RKO (cell line): ENCODE results near the gene TSPAN1.
"Not testable (repeated sequence)": the region's sequence is repeated elsewhere in the genome, so short reads cannot be mapped to it uniquely, and the experiment has no call there.

ENCODE experiments used
- DNase-seq: peaks from one replicate; pipeline ENCODE4 v3.0.0-alpha.2; 2016; ENCODE audit warnings: low spot score

The TSPAN1 gene

DNA sequence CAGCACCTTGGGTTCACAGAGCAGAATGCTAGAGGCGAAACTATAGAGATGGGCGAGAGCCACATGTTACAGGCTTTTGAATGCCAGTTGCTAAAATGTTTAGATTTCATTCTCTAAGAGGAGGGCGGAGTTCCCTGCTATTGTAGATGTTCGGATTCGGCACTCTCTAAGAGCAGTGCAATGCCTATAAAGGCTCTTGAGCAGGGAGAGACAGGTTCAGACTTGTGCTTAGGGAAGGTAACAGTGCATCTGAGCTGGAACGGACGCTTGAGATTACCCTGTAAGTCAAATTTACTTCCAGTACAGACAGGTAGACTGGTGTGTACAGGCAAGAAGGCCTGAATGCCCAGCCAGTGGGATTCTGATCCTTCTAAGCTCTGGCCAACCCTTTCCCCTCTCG, 43.6 kb downstream of the TSPAN1 start:
- DNase-seq: no peak

- DNase-seq: no peak
Measured at GRCh38 chr1:46219551-46220520, 44.9 kb downstream of the TSPAN1 start.

- no peak for DNase-seq
Measured at GRCh38 chr1:46220808-46221207, 45.9 kb downstream of the TSPAN1 start.

DNA sequence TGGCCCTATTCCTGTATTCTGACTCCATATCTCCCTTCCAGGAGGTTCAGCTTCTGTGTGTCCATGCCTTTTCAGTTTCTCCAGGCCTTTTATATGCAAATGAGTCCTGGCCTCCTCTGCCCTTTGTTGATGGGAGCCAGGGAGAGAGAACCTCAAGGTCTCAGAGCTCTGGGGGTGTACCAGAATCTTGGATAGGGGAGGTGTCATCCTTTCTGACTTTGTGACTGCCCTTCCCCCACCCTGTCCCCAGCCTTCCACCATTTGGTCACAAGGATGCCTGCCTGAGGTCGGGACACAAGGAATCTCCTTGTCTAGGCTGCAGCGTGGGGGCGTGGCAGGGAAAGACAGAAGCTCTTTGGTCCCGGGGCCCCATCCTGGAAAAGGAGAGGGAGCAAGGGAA, 46.9 kb downstream of the TSPAN1 start:
- no peak for DNase-seq

GRCh38 chr1:46223055-46223454, 48.2 kb downstream of the TSPAN1 start:
- DNase-seq: not testable (repeated sequence)

GRCh38 chr1:46223472-46223943, 48.6 kb downstream of the TSPAN1 start:
- DNase-seq: peak; percentile 94

DNA sequence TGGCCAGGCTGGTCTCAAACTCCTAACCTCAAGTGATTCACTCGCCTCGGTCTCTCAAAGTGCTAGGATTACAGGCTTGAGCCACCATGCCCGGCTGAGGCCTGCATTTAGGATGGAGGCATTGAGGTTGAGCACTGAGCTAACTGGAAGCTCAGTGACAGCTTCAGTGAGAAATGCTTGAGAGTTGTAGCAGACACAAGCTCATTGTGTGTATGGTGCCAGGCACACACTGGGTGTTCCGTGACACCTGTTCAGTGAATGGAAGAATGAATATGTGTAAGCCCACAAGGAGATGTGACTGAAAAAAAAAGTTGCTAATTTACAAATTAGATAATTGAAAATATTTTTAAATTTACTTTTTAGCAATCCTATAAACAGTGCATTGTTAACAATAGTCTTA, 50.1 kb downstream of the TSPAN1 start:
- DNase-seq: no peak

DNA sequence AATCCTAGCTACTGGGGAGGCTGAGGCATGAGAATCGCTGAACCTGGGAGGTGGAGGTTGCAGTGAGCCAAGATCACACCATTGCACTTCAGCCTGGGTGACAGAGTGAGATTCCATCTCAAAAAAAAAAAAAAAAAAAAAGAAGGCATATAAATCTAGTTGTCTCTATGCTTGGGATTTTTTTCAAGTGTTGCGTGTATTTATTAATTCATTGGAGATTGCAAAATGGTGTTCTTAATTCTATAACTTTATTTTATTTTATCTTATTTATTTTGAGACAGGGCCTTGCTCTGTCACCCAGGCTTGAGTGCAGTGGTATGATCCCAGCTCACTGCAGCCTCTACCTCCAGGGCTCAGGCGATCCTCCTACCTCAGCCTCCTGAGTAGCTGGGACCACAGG, 56.3 kb downstream of the TSPAN1 start:
- not testable (repeated sequence) for DNase-seq
